OCI-LY3 (cell line): ENCODE measurements around the gene TMPRSS5.

Experiments
- EZH2phosphoT487 ChIP-seq: fragments of 200-600 bp; shearing (Covaris generic); IDR thresholded peaks from 2 replicates; pipeline ENCODE4 v1.6.1; 2018; ENCODE audit warnings: antibody characterized with exemption, mixed run types, low read depth
- TF ChIP-seq, protein P1 (sequence below): fragments of 200-600, 300-600 bp; sonication (generic); IDR thresholded peaks from 2 replicates; pipeline ENCODE4 v1.5.1; 2014; ENCODE audit warnings: antibody characterized with exemption, low read length, low read depth

DNA sequence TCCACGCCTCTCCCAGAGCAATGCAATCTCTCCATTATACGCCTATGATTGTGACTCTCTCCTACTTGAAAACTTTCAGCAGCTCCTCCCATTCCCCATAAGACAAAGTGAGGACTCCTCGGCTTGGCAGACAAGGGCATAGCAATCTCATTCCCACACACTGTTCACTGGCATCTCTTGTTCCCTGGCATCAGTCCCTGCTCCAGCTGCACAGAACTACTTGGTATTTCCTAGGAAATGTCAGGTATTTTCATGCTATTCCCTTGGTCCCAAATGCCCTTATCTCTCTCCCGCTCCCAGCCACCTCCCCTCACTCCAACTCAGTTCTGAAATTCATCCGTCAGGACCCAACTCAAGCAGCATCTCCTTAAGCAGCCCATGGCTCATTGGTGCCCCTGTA is 28.4 kb downstream of the TMPRSS5 start:
- TF ChIP-seq, protein P1, sequence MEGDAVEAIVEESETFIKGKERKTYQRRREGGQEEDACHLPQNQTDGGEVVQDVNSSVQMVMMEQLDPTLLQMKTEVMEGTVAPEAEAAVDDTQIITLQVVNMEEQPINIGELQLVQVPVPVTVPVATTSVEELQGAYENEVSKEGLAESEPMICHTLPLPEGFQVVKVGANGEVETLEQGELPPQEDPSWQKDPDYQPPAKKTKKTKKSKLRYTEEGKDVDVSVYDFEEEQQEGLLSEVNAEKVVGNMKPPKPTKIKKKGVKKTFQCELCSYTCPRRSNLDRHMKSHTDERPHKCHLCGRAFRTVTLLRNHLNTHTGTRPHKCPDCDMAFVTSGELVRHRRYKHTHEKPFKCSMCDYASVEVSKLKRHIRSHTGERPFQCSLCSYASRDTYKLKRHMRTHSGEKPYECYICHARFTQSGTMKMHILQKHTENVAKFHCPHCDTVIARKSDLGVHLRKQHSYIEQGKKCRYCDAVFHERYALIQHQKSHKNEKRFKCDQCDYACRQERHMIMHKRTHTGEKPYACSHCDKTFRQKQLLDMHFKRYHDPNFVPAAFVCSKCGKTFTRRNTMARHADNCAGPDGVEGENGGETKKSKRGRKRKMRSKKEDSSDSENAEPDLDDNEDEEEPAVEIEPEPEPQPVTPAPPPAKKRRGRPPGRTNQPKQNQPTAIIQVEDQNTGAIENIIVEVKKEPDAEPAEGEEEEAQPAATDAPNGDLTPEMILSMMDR = no peak
- TF ChIP-seq EZH2phosphoT487 = no peak
